SH-SY5Y (cell line): ENCODE results near the gene PTPRA.

Experiments
- GATA2 ChIP-seq: IDR thresholded peaks from 2 replicates; pipeline ENCODE4 v1.6.1; 2011; ENCODE audit warnings: mild to moderate bottlenecking, low read depth, low read length
- GATA3 ChIP-seq: IDR thresholded peaks from 2 replicates; pipeline ENCODE4 v1.6.1; 2011; ENCODE audit warnings: low read depth, mild to moderate bottlenecking, low read length, moderate library complexity

GRCh38 chr20:2922957-2923356 is 49.7 kb downstream of the PTPRA start:
- TF ChIP-seq GATA3: no peak
- no peak for TF ChIP-seq GATA2
